ENCODE results near the gene PLEKHD1.

DNA sequence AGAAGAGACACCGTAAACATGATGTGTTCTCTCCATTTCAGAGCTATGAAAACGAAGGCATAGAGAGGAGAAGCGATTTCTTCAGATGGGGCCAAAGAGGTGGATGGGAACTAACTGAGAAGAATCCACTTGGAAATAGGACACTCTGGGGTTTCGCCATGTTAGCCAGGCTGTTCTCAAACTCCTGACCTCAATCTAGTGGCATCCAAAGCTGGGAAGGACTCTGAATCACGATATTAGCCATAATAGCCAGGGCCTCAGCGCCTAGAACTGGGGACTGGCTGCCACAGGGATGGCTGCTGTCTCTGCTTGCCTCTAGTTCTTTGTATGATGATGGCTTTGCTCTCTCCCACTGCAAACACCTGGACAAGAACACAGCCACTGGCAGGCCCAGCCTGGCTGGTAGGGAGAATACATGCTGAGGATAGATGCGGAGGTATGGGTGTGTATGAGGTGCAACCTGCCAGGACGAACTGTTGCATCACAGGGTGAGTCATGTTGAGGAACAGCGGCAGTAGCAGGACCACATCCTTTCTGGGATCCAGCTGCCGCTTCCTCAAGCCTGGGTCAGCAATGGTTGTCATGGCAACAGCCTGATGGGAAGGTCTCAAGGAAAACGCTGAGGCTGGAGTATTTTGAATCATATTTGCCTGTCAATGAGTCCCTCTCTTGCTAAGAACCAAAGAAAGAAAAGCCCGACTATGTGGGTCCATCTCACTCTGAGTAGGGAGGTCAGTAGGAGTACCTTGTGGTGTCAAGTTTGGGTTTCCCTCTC lies 59.0 kb downstream of the PLEKHD1 start:
- TF ChIP-seq CTCF (IDR thresholded peaks at IDR 0.05) = no peak
- no peak for TF ChIP-seq EZH2 (IDR thresholded peaks at IDR 0.05)

All from neural progenitor cell (in vitro differentiated cells).